GM19397 (cell line): ENCODE results near the gene EMD.
A peak's percentile ranks its signal among the peaks of the same experiment; 100 is the strongest.
"Not testable (repeated sequence)": the region's sequence is repeated elsewhere in the genome, so short reads cannot be mapped to it uniquely, and the experiment has no call there.

Experiments used
- ATAC-seq: cut with Tn5 transposase; IDR thresholded peaks from one replicate; pipeline ENCODE4 v1.9.1; 2021; ENCODE audit warnings: mild to moderate bottlenecking, moderate library complexity; ENCODE audit not compliant: unreplicated experiment

The EMD gene

DNA sequence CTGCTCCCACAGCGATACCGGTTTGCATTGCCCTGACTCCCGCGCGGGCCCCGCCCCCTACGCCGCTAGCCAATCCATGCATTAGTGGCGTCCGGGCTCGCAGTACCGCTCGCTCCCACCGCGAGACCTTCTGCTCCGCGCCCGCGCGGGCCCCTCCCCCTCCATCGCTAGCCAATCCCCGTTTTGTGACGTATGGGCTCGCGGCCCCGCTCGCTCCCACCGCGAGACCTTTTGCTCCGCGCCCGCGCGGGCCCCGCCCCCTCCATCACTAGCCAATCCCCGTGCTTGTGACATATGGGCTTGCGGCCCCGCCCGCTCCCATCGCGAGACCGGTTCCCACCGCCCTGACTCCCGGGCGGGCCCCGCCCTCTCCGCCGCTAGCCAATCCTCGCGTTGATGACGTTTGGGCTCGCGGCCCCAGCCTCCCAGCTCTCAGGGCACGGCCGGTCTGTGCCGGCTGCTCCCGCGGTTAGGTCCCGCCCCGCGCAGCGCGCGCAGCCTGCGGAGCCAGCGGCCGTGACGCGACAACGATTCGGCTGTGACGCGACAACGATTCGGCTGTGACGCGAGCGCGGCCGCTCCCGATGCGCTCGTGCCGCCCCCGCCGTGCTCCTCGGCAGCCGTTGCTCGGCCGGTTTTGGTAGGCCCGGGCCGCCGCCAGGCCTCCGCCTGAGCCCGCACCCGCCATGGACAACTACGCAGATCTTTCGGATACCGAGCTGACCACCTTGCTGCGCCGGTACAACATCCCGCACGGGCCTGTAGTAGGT lies at the start of gene EMD:
TSS of gene EMD (plus strand) at position 497 of the 770 bp plus-strand sequence. CDS start at position 687, 190 bp downstream.
- ATAC-seq = peak; percentile 78

DNA sequence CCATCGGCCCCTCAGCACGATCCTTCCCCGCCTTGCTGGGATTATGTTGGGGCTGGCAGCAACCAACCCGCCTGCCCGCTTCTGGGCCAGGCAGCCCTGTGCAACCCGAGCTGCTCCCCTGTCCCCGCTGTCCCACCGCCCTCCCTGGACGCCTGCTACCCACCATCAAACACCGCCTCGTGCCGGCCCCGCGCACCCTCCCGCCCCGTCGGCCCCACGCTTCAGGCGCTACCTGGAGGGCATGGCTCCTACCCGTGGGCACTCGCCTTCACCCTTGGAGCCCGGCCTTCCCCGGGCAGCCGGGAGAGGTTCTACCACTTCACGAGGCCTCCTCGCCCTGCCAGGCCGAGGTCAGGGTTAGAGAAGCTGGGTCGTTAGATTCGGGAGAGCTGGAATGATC lies 46.5 kb upstream of the EMD start:
- no peak for ATAC-seq

DNA sequence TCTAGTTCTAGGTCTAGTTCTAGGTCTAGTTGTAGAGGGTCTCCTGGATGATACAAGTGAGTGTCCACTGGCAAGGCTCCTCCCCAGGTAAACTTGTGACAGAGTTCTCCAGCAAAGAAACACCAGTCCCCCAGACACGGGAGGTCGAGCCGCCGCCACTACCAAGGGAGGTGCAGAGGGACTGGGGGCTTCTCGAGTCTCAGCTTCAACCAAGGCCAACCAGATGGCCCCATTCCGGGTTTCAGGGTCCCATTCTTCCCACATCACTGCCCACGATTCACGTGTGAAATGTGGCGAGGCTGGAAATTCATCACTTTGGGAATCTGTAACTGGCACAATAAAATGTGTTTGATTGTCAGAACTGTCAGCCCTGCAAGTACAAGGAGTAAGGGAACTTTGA lies 46.0 kb upstream of the EMD start:
- ATAC-seq = no peak

DNA sequence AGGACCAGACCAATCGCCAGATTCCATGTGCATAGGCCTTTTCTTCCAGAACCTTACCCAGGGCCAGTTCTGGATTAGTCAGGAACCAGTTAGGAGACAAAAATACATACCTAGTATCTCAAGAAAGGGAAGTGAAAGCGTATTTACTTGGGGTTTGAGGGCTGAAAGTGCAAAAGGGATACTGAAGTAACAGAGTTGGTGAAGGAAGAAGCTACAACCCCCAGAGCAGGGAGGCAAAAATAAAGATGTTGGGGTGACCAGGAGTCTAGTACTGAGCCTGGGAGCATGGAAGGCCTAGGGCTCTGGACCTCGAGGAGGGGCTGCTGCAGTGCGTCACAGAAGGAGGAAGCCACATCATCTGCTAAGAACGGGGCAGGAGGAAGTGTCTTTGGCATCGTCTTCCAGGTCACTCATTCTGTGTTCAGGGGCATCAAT lies 45.2 kb upstream of the EMD start:
- no peak for ATAC-seq

DNA sequence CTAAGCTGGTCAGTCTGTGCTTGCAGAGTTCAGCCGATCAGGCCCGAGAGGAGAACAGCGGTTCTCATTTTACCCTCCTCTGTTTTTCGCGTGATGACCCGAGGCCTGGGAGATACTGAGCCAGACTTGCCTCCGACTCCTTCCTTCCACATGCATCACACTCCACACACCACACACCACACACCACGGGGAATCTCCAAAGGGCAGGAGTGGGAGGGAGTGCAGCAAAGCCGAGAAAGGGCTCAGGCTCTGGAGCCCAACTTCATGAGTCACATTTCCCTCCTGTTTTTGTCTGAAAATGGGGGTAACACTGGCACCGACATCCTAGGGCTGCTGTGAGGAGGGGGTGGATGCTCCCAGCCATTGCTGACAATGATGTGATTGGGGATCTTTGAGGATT lies 44.6 kb upstream of the EMD start:
- ATAC-seq = no peak

DNA sequence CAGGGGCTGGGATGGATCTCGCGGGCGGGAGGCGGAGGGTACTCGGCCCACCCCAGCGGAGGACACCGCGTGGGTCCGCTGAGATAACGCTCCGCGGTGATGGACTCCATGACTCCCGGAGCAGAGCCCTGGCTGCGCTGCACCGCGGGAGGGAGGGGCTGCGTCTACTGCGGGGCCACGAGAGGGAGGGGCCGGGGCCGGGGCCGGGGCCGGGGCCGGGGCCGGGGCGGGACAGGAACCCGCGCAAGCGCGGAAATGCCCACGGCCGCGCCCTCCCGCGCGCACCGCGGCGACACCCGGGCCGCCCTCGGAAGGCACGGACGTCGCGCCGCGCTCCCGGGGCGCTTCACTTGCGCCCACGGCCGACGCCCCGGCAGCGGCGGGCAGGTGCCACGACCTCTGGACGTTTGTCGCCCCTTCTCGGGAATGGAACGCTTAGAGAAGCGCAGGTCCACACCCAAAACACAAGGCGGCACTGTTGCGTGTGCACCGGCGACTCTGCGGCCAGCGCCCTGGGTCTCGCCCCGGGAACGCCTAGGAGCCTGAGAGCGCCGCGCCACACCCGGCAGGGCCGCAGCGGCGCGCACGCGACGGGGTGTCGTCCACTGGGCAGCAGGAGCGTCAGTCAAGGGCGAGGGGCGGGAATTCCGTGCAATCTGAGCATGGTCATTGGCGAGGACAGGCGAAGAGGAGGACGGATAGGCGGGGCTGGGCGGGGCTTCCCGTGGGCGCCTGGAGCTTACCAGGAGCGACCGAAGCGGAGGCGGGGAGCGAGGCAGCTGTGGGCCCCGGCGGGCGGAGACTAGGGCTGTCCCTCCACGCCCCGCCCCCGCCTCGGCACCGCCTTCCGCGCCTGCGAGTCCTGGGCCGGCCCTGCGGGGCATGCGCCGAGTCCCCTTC lies 37.4 kb upstream of the EMD start:
- peak; percentile 71 for ATAC-seq

DNA sequence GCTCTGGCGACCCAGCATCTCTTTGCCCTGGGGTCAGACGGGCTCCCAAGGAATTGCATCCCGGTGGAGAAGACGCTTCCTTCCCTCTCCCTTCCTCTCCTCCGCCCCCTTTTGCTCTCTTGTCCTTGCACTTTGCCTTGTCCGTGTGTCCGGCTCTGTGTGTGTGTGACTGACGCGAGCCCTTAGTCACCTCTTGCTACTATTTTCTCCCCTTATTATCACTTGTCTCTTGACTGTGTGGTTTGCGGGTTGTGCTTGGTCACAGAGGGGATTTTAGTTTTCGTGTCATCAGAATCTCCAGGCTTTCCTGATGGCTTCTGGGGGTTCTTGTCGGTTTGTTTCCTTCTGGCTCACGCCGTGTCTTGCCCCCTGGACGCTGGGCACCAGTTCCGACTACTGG lies 36.0 kb upstream of the EMD start:
- ATAC-seq = not testable (repeated sequence)

DNA sequence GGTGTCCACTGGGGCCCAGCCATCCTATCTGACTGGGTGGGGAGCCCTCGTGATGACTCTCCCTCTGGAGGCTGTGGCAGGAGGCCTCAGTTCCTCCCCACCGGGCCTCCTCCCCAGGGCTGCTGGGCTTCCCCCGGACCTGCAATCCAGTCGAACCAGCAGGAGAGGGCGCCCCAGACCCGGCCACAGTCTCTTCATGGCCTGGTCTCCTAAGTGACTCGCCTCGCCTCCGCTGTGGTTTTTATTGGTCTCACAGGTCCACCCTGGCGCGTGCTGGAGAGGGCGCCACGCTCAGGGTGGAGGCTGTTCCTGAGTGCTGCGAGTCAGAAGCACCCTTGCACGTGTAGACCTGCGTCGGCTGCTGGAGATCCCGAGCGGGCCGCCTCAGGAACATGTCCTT lies 35.5 kb upstream of the EMD start:
- not testable (repeated sequence) for ATAC-seq

DNA sequence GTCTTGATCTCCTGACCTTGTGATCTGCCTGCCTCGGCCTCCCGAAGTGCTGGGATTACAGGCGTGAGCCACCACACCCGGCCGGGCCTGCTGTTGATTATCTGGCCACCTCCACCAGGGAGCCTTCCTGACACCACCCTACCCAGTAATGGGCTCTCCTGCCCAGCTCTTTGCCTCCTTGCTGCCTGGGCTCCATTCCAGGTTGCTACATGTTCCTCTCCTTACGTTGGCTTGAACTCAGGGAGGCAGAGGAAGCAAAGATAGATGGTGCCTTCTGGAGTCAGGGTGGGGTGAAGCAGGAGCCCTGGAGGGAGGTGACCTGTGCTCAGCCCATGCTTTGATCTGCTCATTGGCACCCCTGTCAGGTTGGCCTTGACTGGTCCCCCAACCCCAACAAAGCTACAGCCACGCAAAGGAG lies 31.0 kb upstream of the EMD start:
- ATAC-seq = no peak

DNA sequence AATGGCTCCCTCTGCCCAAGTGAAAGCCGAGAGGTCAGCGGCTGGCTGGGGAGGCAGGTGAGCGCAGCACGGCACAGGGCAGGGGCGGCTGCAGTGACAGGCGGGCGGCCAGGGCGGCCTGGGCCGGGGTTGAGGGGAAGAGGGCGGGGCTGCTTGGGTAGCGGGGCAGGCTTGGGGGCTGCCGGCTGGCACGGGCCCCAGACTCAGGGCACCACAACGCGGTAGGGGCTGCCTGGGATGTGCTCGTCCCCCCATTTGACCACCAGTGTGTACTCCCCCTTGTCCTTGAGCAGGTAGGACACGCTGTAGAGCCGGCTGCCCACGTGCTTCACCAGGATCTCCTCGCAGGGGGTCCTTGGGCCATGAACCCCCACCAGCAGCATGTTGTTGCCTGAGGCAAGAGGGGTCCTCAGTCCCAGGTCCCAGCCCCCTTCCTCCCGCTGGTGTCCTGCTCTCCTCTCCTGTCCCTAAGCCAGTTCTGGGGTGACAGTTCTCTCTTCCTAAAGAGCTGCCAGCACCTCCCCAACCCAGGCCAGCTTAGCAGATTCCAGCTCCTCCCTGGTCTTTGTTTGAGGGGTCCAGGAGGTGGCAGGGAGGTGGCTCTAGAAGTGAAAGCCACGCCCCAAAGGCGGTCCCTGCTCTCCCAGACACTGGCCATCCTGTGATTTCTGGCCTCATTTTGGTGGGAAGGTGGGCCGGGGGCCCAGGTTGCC lies 30.3 kb upstream of the EMD start:
- no peak for ATAC-seq

DNA sequence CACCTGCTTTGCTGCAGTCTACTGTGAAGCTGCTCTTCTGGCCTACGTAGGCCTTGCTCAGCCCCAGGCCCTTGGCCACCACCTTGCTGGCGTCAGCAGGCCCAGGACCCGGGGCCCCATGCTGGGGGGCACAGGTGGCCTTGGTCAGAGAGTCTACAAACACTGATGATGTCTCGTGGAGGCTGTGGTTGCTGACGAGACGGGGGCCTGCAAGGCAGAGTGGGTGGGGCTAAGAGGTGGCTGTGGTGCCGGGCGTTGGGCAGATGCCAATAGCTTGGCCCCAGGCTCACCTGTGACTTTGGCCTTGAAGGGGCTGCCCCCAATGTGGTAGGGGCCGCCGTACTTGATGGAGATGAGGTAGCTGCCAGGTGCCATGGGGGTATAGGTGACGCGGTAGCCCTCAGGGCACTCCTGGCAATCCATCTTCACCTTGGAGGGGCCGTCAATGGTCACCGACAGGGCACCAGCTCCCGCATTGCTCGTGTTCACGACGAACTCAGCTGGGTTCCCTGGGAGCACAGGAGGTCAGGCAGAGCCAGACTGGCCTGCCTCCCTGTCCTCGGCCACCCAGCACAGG lies 29.6 kb upstream of the EMD start:
- no peak for ATAC-seq

DNA sequence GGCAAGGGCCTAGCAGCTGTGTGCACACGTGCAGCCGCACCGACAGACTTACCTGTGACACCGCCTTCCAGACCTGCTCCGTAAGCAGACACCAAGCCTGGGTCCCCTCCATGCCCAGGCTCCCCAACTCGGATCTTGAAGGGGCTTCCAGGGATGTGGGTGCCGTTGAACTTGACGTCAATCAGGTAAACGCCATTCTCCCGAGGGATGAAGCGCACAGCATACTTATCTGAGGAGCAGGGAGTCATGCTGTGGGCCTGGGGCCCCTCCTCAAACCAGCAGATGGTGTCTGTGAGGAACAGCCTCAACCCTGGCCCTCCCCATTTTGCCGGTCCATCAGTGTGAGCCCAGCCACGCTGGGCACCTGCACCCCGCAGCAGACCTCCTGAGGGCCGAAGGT lies 29.1 kb upstream of the EMD start:
- ATAC-seq = no peak

DNA sequence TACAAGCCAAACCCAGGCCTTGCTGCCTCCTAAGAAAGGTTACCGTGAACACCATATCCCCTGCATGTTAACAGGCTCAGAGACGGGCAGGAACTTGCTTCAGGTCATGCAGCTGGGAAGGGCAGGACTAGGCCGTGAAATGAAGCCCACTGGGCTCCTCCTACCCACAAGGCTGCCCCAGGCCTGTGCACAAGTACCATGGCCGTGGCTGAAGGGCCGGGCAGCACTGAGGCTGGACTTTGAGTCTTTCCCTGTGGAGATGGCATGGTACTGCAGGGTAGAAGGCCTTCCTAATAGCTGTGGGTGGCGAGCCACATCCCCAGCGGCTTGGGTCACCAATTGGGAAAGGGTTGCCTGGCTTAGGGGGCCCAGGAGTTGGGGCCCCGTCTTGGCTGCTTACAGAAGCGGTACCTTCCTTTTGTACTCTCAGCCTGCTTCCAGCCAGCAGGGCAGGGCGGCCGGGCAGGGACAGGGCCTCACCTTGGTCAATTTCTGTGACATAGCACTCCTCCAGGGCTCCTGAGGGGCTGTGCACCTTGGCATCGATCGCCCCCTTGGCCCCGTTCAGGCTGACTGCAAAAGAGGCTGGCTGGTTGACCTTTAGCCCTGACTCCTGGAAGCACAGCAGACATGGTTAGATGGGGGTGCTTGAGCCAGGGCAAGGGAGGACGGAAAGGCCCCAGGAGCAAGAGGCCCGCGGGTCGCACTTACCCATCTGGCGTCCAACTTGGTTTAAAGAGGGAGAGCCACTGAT lies 28.5 kb upstream of the EMD start:
- ATAC-seq = no peak

DNA sequence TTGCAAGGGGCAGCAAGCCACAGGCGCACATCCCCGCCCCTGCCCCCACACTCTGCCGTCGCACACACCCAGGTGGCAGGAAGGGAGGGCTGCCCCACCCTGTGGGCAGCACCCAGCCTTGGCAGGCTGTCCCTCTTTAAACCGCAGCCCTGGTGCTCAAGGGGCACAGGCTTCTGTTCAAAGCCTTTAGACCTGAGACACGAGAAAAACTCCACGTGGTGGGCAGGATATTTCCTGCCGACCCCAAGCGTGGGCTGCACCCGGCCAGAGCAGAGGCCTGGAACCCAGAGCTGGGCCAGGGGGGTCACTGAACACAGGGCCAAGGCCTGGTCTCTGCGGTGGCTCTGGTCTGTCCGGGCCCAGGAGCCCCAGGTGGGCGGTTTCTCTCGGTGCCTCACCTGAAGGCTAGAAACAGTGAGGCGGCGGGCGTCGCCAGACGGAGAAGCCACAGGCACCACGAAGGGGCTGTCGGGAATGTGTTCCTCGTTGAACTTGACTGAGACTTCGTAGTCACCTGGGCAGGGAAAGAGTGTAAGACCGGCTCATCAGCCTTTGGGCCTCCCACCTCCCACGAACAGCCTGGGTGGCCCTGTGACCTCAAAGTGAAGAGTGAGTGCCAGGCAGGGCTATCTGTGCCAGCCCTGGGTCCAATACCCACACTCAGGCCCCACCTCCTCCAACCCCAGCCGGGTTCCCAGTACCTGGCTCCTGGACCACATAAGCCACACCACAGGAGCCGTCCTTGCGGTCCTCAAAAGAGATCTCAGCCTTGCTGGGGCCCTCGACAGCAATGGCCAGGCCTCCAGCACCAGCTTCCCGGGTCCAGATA lies 27.7 kb upstream of the EMD start:
- ATAC-seq = no peak

DNA sequence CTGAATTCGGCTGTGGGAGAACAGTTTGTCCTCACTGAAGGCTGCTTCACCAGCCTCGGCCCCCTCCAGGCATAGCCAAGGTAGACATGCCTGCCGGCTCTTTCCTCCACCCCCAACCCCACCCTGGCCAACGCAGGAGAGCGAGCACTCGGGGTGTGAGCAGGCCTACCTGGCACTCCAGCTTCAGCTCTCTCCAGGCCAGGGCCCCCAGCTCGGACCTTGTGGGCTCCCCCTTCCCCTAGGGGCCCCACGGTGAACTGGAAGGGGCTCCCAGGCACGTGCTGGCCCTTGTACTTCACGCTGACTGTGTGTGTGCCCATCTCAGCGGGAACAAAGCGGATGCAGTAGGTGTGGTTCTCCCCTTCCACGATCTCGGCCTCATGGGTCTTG lies 27.1 kb upstream of the EMD start:
- no peak for ATAC-seq

DNA sequence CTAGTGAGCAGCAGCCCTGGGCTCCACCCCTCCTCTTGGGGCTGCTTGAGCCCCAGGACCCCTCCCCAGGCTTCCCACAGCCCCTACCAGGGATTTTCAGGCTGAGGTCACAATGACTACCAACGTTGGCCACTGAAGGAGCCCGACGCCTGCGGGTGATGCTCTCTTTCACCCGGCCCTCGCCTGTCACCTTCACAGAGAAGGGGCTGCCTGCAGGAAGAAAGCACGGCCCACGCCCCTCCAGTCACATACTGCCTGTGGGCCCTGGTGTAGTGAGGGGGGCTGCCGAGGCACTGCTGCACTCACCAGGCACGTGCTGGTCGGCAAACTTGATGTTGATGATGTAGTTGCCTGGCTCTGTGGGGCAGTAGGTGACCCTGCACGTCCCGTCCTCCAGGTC lies 26.6 kb upstream of the EMD start:
- ATAC-seq = no peak

DNA sequence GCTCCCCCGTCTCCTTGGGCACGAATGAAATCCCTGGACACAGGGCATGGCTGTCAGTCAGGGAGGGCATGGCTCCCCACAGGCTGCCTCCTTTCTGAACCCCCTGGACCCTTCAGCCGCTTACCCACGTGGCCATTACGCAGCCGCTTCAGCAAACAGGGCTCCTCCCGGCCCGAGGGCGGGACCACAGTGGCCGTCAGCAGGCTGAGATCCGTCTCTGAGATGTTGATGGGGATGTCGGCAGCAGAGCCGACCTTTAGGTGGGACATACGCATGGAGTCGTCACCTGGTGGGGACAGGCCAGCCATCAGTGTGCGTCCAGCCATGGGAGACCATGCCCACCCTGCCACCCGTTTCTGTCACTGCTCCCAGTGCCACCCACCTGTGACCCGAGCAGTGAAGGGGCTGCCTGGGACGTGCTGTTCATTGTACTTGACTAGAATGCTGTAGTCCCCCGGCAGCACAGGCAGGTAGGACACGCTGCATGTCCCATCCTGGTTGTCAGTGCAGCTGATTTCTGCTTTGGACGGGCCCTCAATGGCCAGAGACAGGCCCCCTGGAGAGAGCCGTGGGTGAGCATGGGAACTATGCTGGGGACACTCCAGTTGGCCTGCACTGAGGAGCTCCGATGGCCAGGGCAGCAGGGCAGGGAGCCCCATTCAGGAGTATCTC lies 25.8 kb upstream of the EMD start:
- ATAC-seq = no peak

DNA sequence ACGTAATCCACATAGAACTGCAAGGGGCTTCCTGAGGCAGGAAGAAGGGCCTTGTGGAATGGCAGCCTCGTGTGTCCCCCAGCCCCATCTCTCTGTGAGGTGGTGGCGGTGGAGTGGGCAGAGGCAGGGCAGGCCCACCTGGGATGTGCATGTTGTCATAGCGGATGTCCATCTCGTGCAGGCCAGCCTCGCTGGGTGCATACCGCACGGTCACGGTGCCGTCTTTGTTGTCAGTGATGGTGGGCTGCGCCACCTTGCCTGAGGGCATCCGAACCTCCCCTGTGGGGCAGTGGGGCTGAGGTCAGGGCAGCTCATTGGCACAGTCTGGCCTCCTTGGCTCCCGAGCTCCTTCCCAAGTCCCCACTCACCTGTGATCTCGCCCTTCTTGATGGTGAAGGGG lies 25.1 kb upstream of the EMD start:
- no peak for ATAC-seq

DNA sequence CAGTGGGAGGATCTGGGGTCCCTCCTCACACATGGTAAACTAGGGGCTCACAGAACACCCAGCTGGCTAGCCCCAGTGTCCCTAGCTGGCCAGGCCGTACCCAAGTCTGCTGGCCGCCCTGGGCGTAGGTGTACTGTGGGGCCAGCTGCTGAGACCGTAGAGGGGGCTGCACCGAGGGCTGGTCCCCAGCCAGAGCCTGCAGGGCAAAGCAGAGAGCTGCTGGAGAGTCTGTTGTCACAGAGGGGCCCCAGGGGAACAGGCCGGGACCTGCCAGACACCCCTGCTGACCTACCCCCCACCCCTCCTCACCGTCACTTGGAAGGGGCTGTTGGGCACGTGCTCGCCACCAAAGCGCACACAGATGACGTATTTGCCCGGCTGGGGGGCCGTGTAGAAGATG lies 24.6 kb upstream of the EMD start:
- no peak for ATAC-seq
